ENCODE results near the gene TEX48.

- no peak for TF ChIP-seq EP300 (IDR thresholded peaks at IDR 0.05)
- no peak for TF ChIP-seq CTCF (IDR thresholded peaks at IDR 0.05)
- no peak for TF ChIP-seq POLR2A (IDR thresholded peaks at IDR 0.05)
- no peak for TF ChIP-seq POLR2AphosphoS5 (IDR thresholded peaks at IDR 0.05)
These were observed 16.0 kb upstream of the TEX48 start for GRCh38 chr9:114697951-114698351.
